ENCODE data around the gene CDK1.

The CDK1 gene

DNA sequence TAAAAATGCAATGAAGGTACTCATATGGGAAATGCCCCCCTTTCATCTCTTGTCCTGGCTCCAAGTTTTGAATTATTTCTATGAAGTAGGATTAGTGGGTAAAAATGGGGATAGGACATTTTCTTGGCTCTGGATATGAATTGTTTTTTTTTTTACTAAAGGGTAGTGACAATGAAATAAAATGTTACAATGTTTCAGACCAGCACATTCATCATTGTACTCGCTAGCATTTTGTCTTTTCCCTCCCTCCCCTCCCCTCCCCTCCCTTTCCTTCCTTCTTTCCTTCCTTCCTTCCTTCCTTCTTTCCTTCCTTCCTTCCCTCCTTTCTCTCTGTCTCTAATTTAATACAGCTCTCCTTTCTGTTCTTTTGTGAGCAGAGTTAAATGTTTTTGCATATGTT is 64.4 kb downstream of the CDK1 start:
- TF ChIP-seq, protein P1, sequence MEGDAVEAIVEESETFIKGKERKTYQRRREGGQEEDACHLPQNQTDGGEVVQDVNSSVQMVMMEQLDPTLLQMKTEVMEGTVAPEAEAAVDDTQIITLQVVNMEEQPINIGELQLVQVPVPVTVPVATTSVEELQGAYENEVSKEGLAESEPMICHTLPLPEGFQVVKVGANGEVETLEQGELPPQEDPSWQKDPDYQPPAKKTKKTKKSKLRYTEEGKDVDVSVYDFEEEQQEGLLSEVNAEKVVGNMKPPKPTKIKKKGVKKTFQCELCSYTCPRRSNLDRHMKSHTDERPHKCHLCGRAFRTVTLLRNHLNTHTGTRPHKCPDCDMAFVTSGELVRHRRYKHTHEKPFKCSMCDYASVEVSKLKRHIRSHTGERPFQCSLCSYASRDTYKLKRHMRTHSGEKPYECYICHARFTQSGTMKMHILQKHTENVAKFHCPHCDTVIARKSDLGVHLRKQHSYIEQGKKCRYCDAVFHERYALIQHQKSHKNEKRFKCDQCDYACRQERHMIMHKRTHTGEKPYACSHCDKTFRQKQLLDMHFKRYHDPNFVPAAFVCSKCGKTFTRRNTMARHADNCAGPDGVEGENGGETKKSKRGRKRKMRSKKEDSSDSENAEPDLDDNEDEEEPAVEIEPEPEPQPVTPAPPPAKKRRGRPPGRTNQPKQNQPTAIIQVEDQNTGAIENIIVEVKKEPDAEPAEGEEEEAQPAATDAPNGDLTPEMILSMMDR (IDR thresholded peaks at IDR 0.05; ENCODE audit: low read depth, low read length) = no peak
- TF ChIP-seq, protein P2, sequence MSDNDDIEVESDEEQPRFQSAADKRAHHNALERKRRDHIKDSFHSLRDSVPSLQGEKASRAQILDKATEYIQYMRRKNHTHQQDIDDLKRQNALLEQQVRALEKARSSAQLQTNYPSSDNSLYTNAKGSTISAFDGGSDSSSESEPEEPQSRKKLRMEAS (IDR thresholded peaks at IDR 0.05; ENCODE audit: low read depth, low read length) = no peak
- TF ChIP-seq MYC (IDR thresholded peaks at IDR 0.05; ENCODE audit: low read depth, low read length) (no peak), POLR2A (IDR thresholded peaks at IDR 0.05; ENCODE audit: extremely low read depth, insufficient read length) (no peak)
- no peak overlapping the region for H3K4me3 ChIP-seq (ENCODE audit: low read depth, low read length)
- DNase-seq (ENCODE audit: low read depth) = no peak

Measured in NB4 (cell line).